ENCODE results near the gene IQGAP3. TPM values are rescaled to one million over a fixed set of nuclear protein-coding genes. Genes with fewer than 3 reads are reported as not detected.
"Not testable (repeated sequence)": the region's sequence is repeated elsewhere in the genome, so short reads cannot be mapped to it uniquely, and the experiment has no call there.

The IQGAP3 gene
- 10 to 100 TPM in 3 of 8 experiments, 1 to 10 TPM in 3, under 1 TPM in 2; 0.20 to 11.6 (median 1.5) TPM for total RNA-seq

- peak within 1 kb of the TSS; percentile 23 to 49 (median 30) for H3K4me3 ChIP-seq
- ATAC-seq (replicated peaks in 6 of 8) = peak; percentile 77 to 99 (median 98)
- in situ Hi-C loops (cut with MboI; ENCODE audit: low pct_unique_long_range_greater_than_20kb in 2 of 9, low sequenced_read_pairs in 9 of 9, unreplicated experiment in 9 of 9) = no loop called here
- H3K4me1 ChIP-seq (replicated peaks in 1 of 2) = peaks cover 0 to 5% of the 10 kb centered on the region in 2 donors
- H3K27ac ChIP-seq = no peak within 1 kb of the TSS
- 0 to 4% (median 0%) methylated on average over 1 to 32 of the region's 38 CpGs; no CpG with 5 or more reads in 1 of the 10 experiments for WGBS, 10 experiments
Observed at GRCh38 chr1:156571919-156572662, at the start of gene IQGAP3. TSS of gene IQGAP3 (minus strand) at chr1:156572565. CDS start at chr1:156572529, 36 bp downstream.

- 0 to 30% (median 17%) methylated on average over 1 to 3 of the region's 6 CpGs; no CpG with 5 or more reads in 3 of the 10 experiments for WGBS, 10 experiments
- Histone ChIP-seq H3K4me1 (replicated peaks in 1 of 2) (peaks cover 11 to 23% of the 10 kb centered on the region in 2 donors), H3K4me3 (no peak overlapping the region), H3K27ac (no peak overlapping the region)
- no peak for ATAC-seq (replicated peaks in 6 of 8)
- in situ Hi-C loops (cut with MboI; ENCODE audit: low pct_unique_long_range_greater_than_20kb in 2 of 9, low sequenced_read_pairs in 9 of 9, unreplicated experiment in 9 of 9) = loop anchor here in 3 of 9 experiments (25.0 kb wide), 2 partner anchors 182 to 232 kb away; no protein-coding TSS in a partner anchor
Observed at GRCh38 chr1:156619582-156619955, 47.2 kb upstream of the IQGAP3 start.

- peak in 1 of 8 experiments; percentile 42 for ATAC-seq (replicated peaks in 6 of 8)
Observed at GRCh38 chr1:156618853-156619581, 46.7 kb upstream of the IQGAP3 start, which contains the start of gene HAPLN2. TSS of gene HAPLN2 (plus strand) at chr1:156619415. CDS start at chr1:156623491, 4,076 bp downstream.

GRCh38 chr1:156616463-156616862 is 44.1 kb upstream of the IQGAP3 start:
- peak in 6 of 8 experiments; percentile 83 to 96 (median 90) for ATAC-seq (replicated peaks in 6 of 8)
- Histone ChIP-seq H3K27ac (no peak overlapping the region), H3K4me3 (no peak overlapping the region), H3K4me1 (replicated peaks in 1 of 2) (peaks cover 11 to 18% of the 10 kb centered on the region in 2 donors)
- WGBS, 10 experiments = 0 to 50% (median 30%) methylated on average over 1 to 5 of the region's 5 CpGs; no CpG with 5 or more reads in 3 of the 10 experiments
- in situ Hi-C loops (cut with MboI; ENCODE audit: low pct_unique_long_range_greater_than_20kb in 2 of 9, low sequenced_read_pairs in 9 of 9, unreplicated experiment in 9 of 9) = loop anchor here in 3 of 9 experiments (25.0 kb wide), 2 partner anchors 179 to 229 kb away; no protein-coding TSS in a partner anchor

More at GRCh38 chr1:156618853-156619581, 46.7 kb upstream of the IQGAP3 start, which contains the start of gene HAPLN2:
- Histone ChIP-seq H3K4me1 (replicated peaks in 1 of 2) (peaks cover 11 to 21% of the 10 kb centered on the region in 2 donors), H3K4me3 (no peak within 1 kb of the TSS), H3K27ac (no peak within 1 kb of the TSS)
- in situ Hi-C loops (cut with MboI; ENCODE audit: low pct_unique_long_range_greater_than_20kb in 2 of 9, low sequenced_read_pairs in 9 of 9, unreplicated experiment in 9 of 9) = loop anchor here in 3 of 9 experiments (25.0 kb wide), 2 partner anchors 182 to 232 kb away; no protein-coding TSS in a partner anchor
- 0 to 7% (median 3%) methylated on average over 1 to 7 of the region's 7 CpGs; no CpG with 5 or more reads in 2 of the 10 experiments for WGBS, 10 experiments

GRCh38 chr1:156615946-156616345 is 43.6 kb upstream of the IQGAP3 start:
- in situ Hi-C loops (cut with MboI; ENCODE audit: low pct_unique_long_range_greater_than_20kb in 2 of 9, low sequenced_read_pairs in 9 of 9, unreplicated experiment in 9 of 9) = loop anchor here in 3 of 9 experiments (25.0 kb wide), 2 partner anchors 179 to 229 kb away; no protein-coding TSS in a partner anchor
- Histone ChIP-seq H3K4me3 (no peak overlapping the region), H3K27ac (no peak overlapping the region), H3K4me1 (replicated peaks in 1 of 2) (peaks cover 11 to 18% of the 10 kb centered on the region in 2 donors)
- peak in 4 of 8 experiments; percentile 15 to 29 (median 20) for ATAC-seq (replicated peaks in 6 of 8)
- WGBS, 10 experiments = 25 to 100% (median 60%) methylated on average over 1 to 4 of the region's 4 CpGs; no CpG with 5 or more reads in 3 of the 10 experiments

GRCh38 chr1:156612666-156613065 is 40.3 kb upstream of the IQGAP3 start:
- ATAC-seq (replicated peaks in 6 of 8) = no peak
- Histone ChIP-seq H3K4me3 (no peak overlapping the region), H3K4me1 (replicated peaks in 1 of 2) (peaks cover 16 to 20% of the 10 kb centered on the region in 2 donors), H3K27ac (no peak overlapping the region)
- 14 to 100% (median 67%) methylated on average over 1 to 3 of the region's 3 CpGs for WGBS, 10 experiments
- in situ Hi-C loops (cut with MboI; ENCODE audit: low pct_unique_long_range_greater_than_20kb in 2 of 9, low sequenced_read_pairs in 9 of 9, unreplicated experiment in 9 of 9) = loop anchor here in 3 of 9 experiments (25.0 kb wide), 2 partner anchors 175 to 225 kb away; no protein-coding TSS in a partner anchor

- not testable (repeated sequence) for H3K4me1 ChIP-seq (replicated peaks in 1 of 2); ATAC-seq (replicated peaks in 6 of 8); H3K4me3 ChIP-seq; H3K27ac ChIP-seq
- in situ Hi-C loops (cut with MboI; ENCODE audit: low pct_unique_long_range_greater_than_20kb in 2 of 9, low sequenced_read_pairs in 9 of 9, unreplicated experiment in 9 of 9) = loop anchor here in 3 of 9 experiments (25.0 kb wide), 2 partner anchors 173 to 223 kb away; no protein-coding TSS in a partner anchor
- 35 to 100% (median 84%) methylated on average over 3 to 9 of the region's 9 CpGs; no CpG with 5 or more reads in 1 of the 10 experiments for WGBS, 10 experiments
Observed at GRCh38 chr1:156610072-156610471, 37.7 kb upstream of the IQGAP3 start.

GRCh38 chr1:156608981-156609380 is 36.6 kb upstream of the IQGAP3 start:
- in situ Hi-C loops (cut with MboI; ENCODE audit: low pct_unique_long_range_greater_than_20kb in 2 of 9, low sequenced_read_pairs in 9 of 9, unreplicated experiment in 9 of 9) = loop anchor here in 4 of 9 experiments (10.0 to 25.0 kb wide), 3 partner anchors 154 to 222 kb away; no protein-coding TSS in a partner anchor
- H3K27ac ChIP-seq = no peak overlapping the region
- H3K4me3 ChIP-seq = no peak overlapping the region
- ATAC-seq (replicated peaks in 6 of 8) = peak in 6 of 8 experiments; percentile 55 to 74 (median 57)
- H3K4me1 ChIP-seq (replicated peaks in 1 of 2) = peaks cover 5 to 7% of the 10 kb centered on the region in 2 donors
- WGBS, 10 experiments = 17 to 80% (median 42%) methylated on average over 1 to 6 of the region's 6 CpGs; no CpG with 5 or more reads in 1 of the 10 experiments

GRCh38 chr1:156608036-156608674 is 35.8 kb upstream of the IQGAP3 start:
- Histone ChIP-seq H3K27ac (no peak overlapping the region), H3K4me1 (replicated peaks in 1 of 2) (peaks cover 5 to 7% of the 10 kb centered on the region in 2 donors), H3K4me3 (no peak overlapping the region)
- in situ Hi-C loops (cut with MboI; ENCODE audit: low pct_unique_long_range_greater_than_20kb in 2 of 9, low sequenced_read_pairs in 9 of 9, unreplicated experiment in 9 of 9) = loop anchor here in 4 of 9 experiments (10.0 to 25.0 kb wide), 3 partner anchors 153 to 221 kb away; no protein-coding TSS in a partner anchor
- peak; percentile 98 to 100 (median 99) for ATAC-seq (replicated peaks in 6 of 8)
- 0 to 50% (median 32%) methylated on average over 1 to 7 of the region's 7 CpGs for WGBS, 10 experiments

- H3K4me3 ChIP-seq; ATAC-seq (replicated peaks in 6 of 8); H3K27ac ChIP-seq; H3K4me1 ChIP-seq (replicated peaks in 1 of 2): not testable (repeated sequence)
- 43 to 93% (median 79%) methylated on average over 2 to 4 of the region's 4 CpGs; no CpG with 5 or more reads in 4 of the 10 experiments for WGBS, 10 experiments
- in situ Hi-C loops (cut with MboI; ENCODE audit: low pct_unique_long_range_greater_than_20kb in 2 of 9, low sequenced_read_pairs in 9 of 9, unreplicated experiment in 9 of 9) = loop anchor here in 4 of 9 experiments (10.0 to 25.0 kb wide), 3 partner anchors 153 to 220 kb away; no protein-coding TSS in a partner anchor
Observed at GRCh38 chr1:156607344-156607743, 35.0 kb upstream of the IQGAP3 start.

GRCh38 chr1:156602557-156602993 is 30.2 kb upstream of the IQGAP3 start:
- no peak overlapping the region for H3K27ac ChIP-seq
- no peak overlapping the region for H3K4me3 ChIP-seq
- in situ Hi-C loops (cut with MboI; ENCODE audit: low pct_unique_long_range_greater_than_20kb in 2 of 9, low sequenced_read_pairs in 9 of 9, unreplicated experiment in 9 of 9) = loop anchor here in 4 of 9 experiments (10.0 to 25.0 kb wide), 3 partner anchors 148 to 215 kb away; no protein-coding TSS in a partner anchor
- ATAC-seq (replicated peaks in 6 of 8) = no peak
- H3K4me1 ChIP-seq (replicated peaks in 1 of 2) = peaks cover 9 to 14% of the 10 kb centered on the region in 2 donors
- 7 to 75% (median 34%) methylated on average over 3 to 10 of the region's 10 CpGs; no CpG with 5 or more reads in 1 of the 10 experiments for WGBS, 10 experiments

All from motor neuron (in vitro differentiated cells).